Activated naive CD4-positive, alpha-beta T cell treated with anti-CD3 and anti-CD28 coated beads for 36 hours (primary cell): ENCODE data around the gene SLC1A6. TPM values are rescaled to one million over a fixed set of nuclear protein-coding genes. Genes with fewer than 3 reads are reported as not detected.
"Not testable (repeated sequence)": the region's sequence is repeated elsewhere in the genome, so short reads cannot be mapped to it uniquely, and the experiment has no call there.

Experiments
- CTCF ChIA-PET: fragments of 350-600 bp; sonication (Branson Sonifier 250); formaldehyde crosslinking; loops from one replicate; lab custom pipeline; 2021; ENCODE audit warnings: antibody characterized with exemption; lab: Charles Lee
- DNase-seq: peaks from one replicate; pipeline ENCODE4 v3.0.0-alpha.2; 2020
- H3K27ac Mint-ChIP-seq: one replicate; pipeline ENCODE4 v1.8.0; 2021; ENCODE audit warnings: mild to moderate bottlenecking, mixed read lengths
- H3K27me3 Mint-ChIP-seq: one replicate; pipeline ENCODE4 v1.8.0; 2021; ENCODE audit warnings: low read depth, mixed read lengths
- H3K36me3 Mint-ChIP-seq: one replicate; pipeline ENCODE4 v1.8.0; 2021; ENCODE audit warnings: low read depth, mixed read lengths
- H3K4me1 Mint-ChIP-seq: one replicate; pipeline ENCODE4 v1.8.0; 2021; ENCODE audit warnings: low read depth, mixed read lengths
- H3K4me3 Mint-ChIP-seq: one replicate; pipeline ENCODE4 v1.8.0; 2021; ENCODE audit warnings: mild to moderate bottlenecking, moderate library complexity, mixed read lengths
- H3K9me3 Mint-ChIP-seq: one replicate; pipeline ENCODE4 v1.8.0; 2021; ENCODE audit warnings: mixed read lengths
- intact Hi-C: fragments of 100-400 bp; cut with micrococcal nuclease; formaldehyde crosslinking; loops from one replicate; pipeline ENCODE4 v1.15.1; 2023
- total RNA-seq, 2 experiments: library from RNA; stranded (reverse); gene quantifications; one replicate each; pipeline ENCODE4 v1.2.3, GENCODE V29; 2021

The SLC1A6 gene
- total RNA-seq: not detected

GRCh38 chr19:14979476-14980255, at the start of gene SLC1A6:
TSS of gene SLC1A6 (minus strand) at chr19:14979864. CDS start at chr19:14972910, 6,954 bp downstream.
- Mint-ChIP-seq H3K36me3 (no peaks in the 10 kb centered on the region), H3K27me3 (peaks cover 32% of the 10 kb centered on the region), H3K9me3 (no peaks in the 10 kb centered on the region), H3K4me3 (no peak within 1 kb of the TSS), H3K27ac (no peak within 1 kb of the TSS), H3K4me1 (peaks cover 2% of the 10 kb centered on the region)
- no peak for DNase-seq
- CTCF ChIA-PET: no interaction called here
- intact Hi-C loops: no loop called here

GRCh38 chr19:15028490-15028889, 48.8 kb upstream of the SLC1A6 start:
- no peak overlapping the region for H3K4me3 Mint-ChIP-seq
- peaks cover 5% of the 10 kb centered on the region for H3K27me3 Mint-ChIP-seq
- no peak overlapping the region for H3K27ac Mint-ChIP-seq
- intact Hi-C loops: no loop called here
- no peaks in the 10 kb centered on the region for H3K4me1 Mint-ChIP-seq
- H3K9me3 Mint-ChIP-seq: no peaks in the 10 kb centered on the region
- H3K36me3 Mint-ChIP-seq: no peaks in the 10 kb centered on the region
- CTCF ChIA-PET: no interaction called here
- no peak for DNase-seq

- Mint-ChIP-seq H3K27me3 (peaks cover 8% of the 10 kb centered on the region), H3K4me3 (no peak overlapping the region), H3K4me1 (no peaks in the 10 kb centered on the region), H3K36me3 (no peaks in the 10 kb centered on the region), H3K27ac (no peak overlapping the region), H3K9me3 (no peaks in the 10 kb centered on the region)
- peak; percentile 20 for DNase-seq
- CTCF ChIA-PET: interaction anchor here (0.6 to 0.7 kb wide), 5 partner anchors 13 to 1610 kb away, joined by 3 to 7 read pairs (median 4); no protein-coding TSS in a partner anchor
- intact Hi-C loops: no loop called here
Observed at GRCh38 chr19:15025217-15025616, 45.6 kb upstream of the SLC1A6 start.

- Mint-ChIP-seq H3K27ac (no peak overlapping the region), H3K36me3 (no peaks in the 10 kb centered on the region), H3K4me3 (no peak overlapping the region), H3K4me1 (no peaks in the 10 kb centered on the region), H3K27me3 (peaks cover 11% of the 10 kb centered on the region), H3K9me3 (no peaks in the 10 kb centered on the region)
- DNase-seq: no peak
- intact Hi-C loops: no loop called here
- CTCF ChIA-PET: interaction anchor here (0.9 kb wide), 1 partner anchor 236 kb away, joined by 3 read pairs; no protein-coding TSS in a partner anchor
Observed at GRCh38 chr19:15022752-15023151, 43.1 kb upstream of the SLC1A6 start.

GRCh38 chr19:15021286-15022007, 41.8 kb upstream of the SLC1A6 start:
- H3K27ac Mint-ChIP-seq: no peak overlapping the region
- H3K4me1 Mint-ChIP-seq: no peaks in the 10 kb centered on the region
- DNase-seq: no peak
- no peaks in the 10 kb centered on the region for H3K9me3 Mint-ChIP-seq
- intact Hi-C loops: no loop called here
- CTCF ChIA-PET: interaction anchor here (0.9 kb wide), 1 partner anchor 235 kb away, joined by 3 read pairs; no protein-coding TSS in a partner anchor
- no peak overlapping the region for H3K4me3 Mint-ChIP-seq
- no peaks in the 10 kb centered on the region for H3K36me3 Mint-ChIP-seq
- H3K27me3 Mint-ChIP-seq: peaks cover 18% of the 10 kb centered on the region

GRCh38 chr19:15018836-15019235, 39.2 kb upstream of the SLC1A6 start:
- H3K4me3 Mint-ChIP-seq, CTCF ChIA-PET, H3K27ac Mint-ChIP-seq, intact Hi-C loops, DNase-seq, H3K36me3 Mint-ChIP-seq, H3K4me1 Mint-ChIP-seq, H3K9me3 Mint-ChIP-seq: not testable (repeated sequence)
- H3K27me3 Mint-ChIP-seq: peaks cover 24% of the 10 kb centered on the region

- CTCF ChIA-PET: interaction anchor here (0.7 kb wide), 1 partner anchor 115 kb away, joined by 6 read pairs; no protein-coding TSS in a partner anchor
- H3K27ac Mint-ChIP-seq: no peak overlapping the region
- H3K4me3 Mint-ChIP-seq: no peak overlapping the region
- H3K4me1 Mint-ChIP-seq: no peaks in the 10 kb centered on the region
- peak; percentile 17 for DNase-seq
- H3K36me3 Mint-ChIP-seq: no peaks in the 10 kb centered on the region
- intact Hi-C loops: no loop called here
- H3K9me3 Mint-ChIP-seq: no peaks in the 10 kb centered on the region
- H3K27me3 Mint-ChIP-seq: peaks cover 30% of the 10 kb centered on the region
Observed at GRCh38 chr19:15015946-15016542, 36.4 kb upstream of the SLC1A6 start.

- Mint-ChIP-seq H3K36me3 (no peaks in the 10 kb centered on the region), H3K27me3 (peaks cover 36% of the 10 kb centered on the region), H3K9me3 (no peaks in the 10 kb centered on the region), H3K4me3 (no peak overlapping the region), H3K27ac (no peak overlapping the region), H3K4me1 (no peaks in the 10 kb centered on the region)
- CTCF ChIA-PET: interaction anchor here (0.6 kb wide), 1 partner anchor 83 kb away, joined by 3 read pairs; no protein-coding TSS in a partner anchor
- DNase-seq: no peak
- intact Hi-C loops: no loop called here
Observed at GRCh38 chr19:15014579-15014978, 34.9 kb upstream of the SLC1A6 start.

GRCh38 chr19:15010501-15011300, 31.0 kb upstream of the SLC1A6 start:
- Mint-ChIP-seq H3K27ac (no peak overlapping the region), H3K4me3 (no peak overlapping the region), H3K27me3 (peaks cover 26% of the 10 kb centered on the region), H3K4me1 (no peaks in the 10 kb centered on the region), H3K9me3 (no peaks in the 10 kb centered on the region), H3K36me3 (no peaks in the 10 kb centered on the region)
- no peak for DNase-seq
- intact Hi-C loops: no loop called here
- CTCF ChIA-PET: no interaction called here

GRCh38 chr19:15008308-15008707, 28.6 kb upstream of the SLC1A6 start:
- no peak overlapping the region for H3K4me3 Mint-ChIP-seq
- H3K36me3 Mint-ChIP-seq: no peaks in the 10 kb centered on the region
- no peaks in the 10 kb centered on the region for H3K4me1 Mint-ChIP-seq
- H3K27me3 Mint-ChIP-seq: peaks cover 21% of the 10 kb centered on the region
- CTCF ChIA-PET: no interaction called here
- H3K27ac Mint-ChIP-seq: no peak overlapping the region
- no peak for DNase-seq
- no peaks in the 10 kb centered on the region for H3K9me3 Mint-ChIP-seq
- intact Hi-C loops: no loop called here

- CTCF ChIA-PET: no interaction called here
Observed at GRCh38 chr19:14997981-14998380, 18.3 kb upstream of the SLC1A6 start.

GRCh38 chr19:14992780-14993179, 13.1 kb upstream of the SLC1A6 start:
- no peaks in the 10 kb centered on the region for H3K9me3 Mint-ChIP-seq
- no peak overlapping the region for H3K4me3 Mint-ChIP-seq
- H3K27ac Mint-ChIP-seq: no peak overlapping the region
- no peaks in the 10 kb centered on the region for H3K36me3 Mint-ChIP-seq
- H3K27me3 Mint-ChIP-seq: peaks cover 20% of the 10 kb centered on the region
- no peak for DNase-seq
- intact Hi-C loops: no loop called here
- H3K4me1 Mint-ChIP-seq: no peaks in the 10 kb centered on the region
- CTCF ChIA-PET: no interaction called here

More at GRCh38 chr19:14997981-14998380, 18.3 kb upstream of the SLC1A6 start:
- Mint-ChIP-seq H3K9me3 (no peaks in the 10 kb centered on the region), H3K27me3 (peaks cover 37% of the 10 kb centered on the region), H3K4me1 (no peaks in the 10 kb centered on the region), H3K27ac (no peak overlapping the region), H3K36me3 (no peaks in the 10 kb centered on the region), H3K4me3 (no peak overlapping the region)
- intact Hi-C loops: no loop called here
- DNase-seq: no peak
